HEK293 (cell line): ENCODE results near the gene VSTM2L.

ENCODE experiments used
- CTCF ChIA-PET: fragments of 350-600 bp; formaldehyde crosslinking; extraction: SDS; loops from one replicate; lab custom pipeline; 2021; ENCODE audit warnings: antibody characterized with exemption; lab: Yijun Ruan, JAX
- POLR2A ChIA-PET: fragments of 300-600 bp; formaldehyde crosslinking; extraction: SDS; loops from one replicate; lab custom pipeline; 2020; ENCODE audit warnings: antibody characterized with exemption, inconsistent platforms; lab: Yijun Ruan, JAX
- H3K27ac ChIP-seq: fragments of 200-500 bp; sonication (Bioruptor generic); 2 replicates; pipeline ENCODE4 v1.5.1; 2014; ENCODE audit warnings: low read depth, low read length, control low read depth, inconsistent platforms; ENCODE audit errors: extremely low read depth
- H3K36me3 ChIP-seq, 2 experiments: fragments of 200-500 bp in 1 of 2; sonication (Bioruptor generic) in 1 of 2; 1 replicate in 1 of 2; 2 replicates in 1 of 2; pipeline ENCODE4 v1.5.1; 2014 to 2017; ENCODE audit warnings: inconsistent platforms in 2 of 2, low read length in 2 of 2; ENCODE audit not compliant: control insufficient read depth in 2 of 2, insufficient read depth in 1 of 2
- H3K4me1 ChIP-seq: fragments of 200-500 bp; sonication (Bioruptor generic); 2 replicates; pipeline ENCODE4 v1.5.1; 2014; ENCODE audit warnings: mild to moderate bottlenecking, low read length, inconsistent platforms; ENCODE audit not compliant: control insufficient read depth, insufficient read depth
- H3K4me3 ChIP-seq: 2 replicates; pipeline ENCODE4 v1.5.1; 2011; ENCODE audit warnings: low read depth, mild to moderate bottlenecking, control low read depth, low read length, moderate library complexity
- H3K9me3 ChIP-seq: fragments of 200-500 bp; sonication (Bioruptor generic); 2 replicates; pipeline ENCODE4 v1.5.1; 2014; ENCODE audit warnings: low read depth, low read length, inconsistent platforms; ENCODE audit not compliant: control insufficient read depth, insufficient read depth
- BCL11A ChIP-seq: fragments of 450-650 bp; formaldehyde crosslinking; IDR thresholded peaks from 2 replicates; pipeline ENCODE4 v1.5.1; 2016; ENCODE audit warnings: low read depth, missing biosample characterization, missing genetic modification characterization
- FEZF1 ChIP-seq: fragments of 450-650 bp; formaldehyde crosslinking; IDR thresholded peaks from 2 replicates; pipeline ENCODE4 v1.5.1; 2016; ENCODE audit warnings: missing biosample characterization, missing genetic modification characterization
- GFI1B ChIP-seq: fragments of 450-650 bp; formaldehyde crosslinking; IDR thresholded peaks from 2 replicates; pipeline ENCODE4 v1.5.1; 2016; ENCODE audit warnings: missing biosample characterization, missing genetic modification characterization
- HOXC10 ChIP-seq: sonication (generic); formaldehyde crosslinking; IDR thresholded peaks from 2 replicates; pipeline ENCODE4 v1.8.1; 2023; ENCODE audit warnings: mild to moderate bottlenecking, missing genetic modification reagents
- KLF9 ChIP-seq: fragments of 450-650 bp; formaldehyde crosslinking; IDR thresholded peaks from 2 replicates; pipeline ENCODE4 v1.5.1; 2016; ENCODE audit warnings: missing biosample characterization, missing genetic modification characterization, low read depth
- SP3 ChIP-seq: fragments of 450-650 bp; formaldehyde crosslinking; IDR thresholded peaks from 2 replicates; pipeline ENCODE4 v1.5.1; 2016; ENCODE audit warnings: missing biosample characterization, missing genetic modification characterization
- ZBTB49 ChIP-seq: fragments of 450-650 bp; formaldehyde crosslinking; IDR thresholded peaks from 2 replicates; pipeline ENCODE4 v1.5.1; 2016; ENCODE audit warnings: missing biosample characterization, missing genetic modification characterization, low read depth
- ZBTB8A ChIP-seq: fragments of 450-650 bp; formaldehyde crosslinking; IDR thresholded peaks from 2 replicates; pipeline ENCODE4 v1.5.1; 2016; ENCODE audit warnings: missing biosample characterization, missing genetic modification characterization
- ZEB2 ChIP-seq: fragments of 450-650 bp; formaldehyde crosslinking; IDR thresholded peaks from 2 replicates; pipeline ENCODE4 v1.5.1; 2016; ENCODE audit warnings: missing biosample characterization, missing genetic modification characterization
- ZIC2 ChIP-seq: fragments of 450-650 bp; formaldehyde crosslinking; IDR thresholded peaks from 2 replicates; pipeline ENCODE4 v1.5.1; 2016; ENCODE audit warnings: missing biosample characterization, missing genetic modification characterization
- ZNF138 ChIP-seq: fragments of 450-650 bp; formaldehyde crosslinking; IDR thresholded peaks from 2 replicates; pipeline ENCODE4 v1.5.1; 2016; ENCODE audit warnings: missing biosample characterization, missing genetic modification characterization, borderline replicate concordance
- ZNF169 ChIP-seq: fragments of 450-650 bp; formaldehyde crosslinking; IDR thresholded peaks from 2 replicates; pipeline ENCODE4 v1.5.1; 2016; ENCODE audit warnings: missing biosample characterization, missing genetic modification characterization
- ZNF175 ChIP-seq: fragments of 450-650 bp; formaldehyde crosslinking; IDR thresholded peaks from 2 replicates; pipeline ENCODE4 v1.5.1; 2016; ENCODE audit warnings: missing biosample characterization, missing genetic modification characterization
- ZNF202 ChIP-seq: fragments of 450-650 bp; formaldehyde crosslinking; IDR thresholded peaks from 2 replicates; pipeline ENCODE4 v1.5.1; 2016; ENCODE audit warnings: missing biosample characterization, missing genetic modification characterization, borderline replicate concordance
- ZNF214 ChIP-seq: fragments of 450-650 bp; formaldehyde crosslinking; IDR thresholded peaks from 2 replicates; pipeline ENCODE4 v1.5.1; 2017; ENCODE audit warnings: missing biosample characterization, mild to moderate bottlenecking, missing genetic modification characterization, borderline replicate concordance
- ZNF324 ChIP-seq: fragments of 450-650 bp; formaldehyde crosslinking; IDR thresholded peaks from 2 replicates; pipeline ENCODE4 v1.5.1; 2016; ENCODE audit warnings: missing biosample characterization, missing genetic modification characterization
- ZNF48 ChIP-seq: fragments of 450-650 bp; formaldehyde crosslinking; IDR thresholded peaks from 2 replicates; pipeline ENCODE4 v1.5.1; 2016; ENCODE audit warnings: missing biosample characterization, missing genetic modification characterization
- ZNF488 ChIP-seq: fragments of 450-650 bp; formaldehyde crosslinking; IDR thresholded peaks from 2 replicates; pipeline ENCODE4 v1.5.1; 2016; ENCODE audit warnings: missing biosample characterization, missing genetic modification characterization
- ZNF514 ChIP-seq: fragments of 450-650 bp; formaldehyde crosslinking; IDR thresholded peaks from 2 replicates; pipeline ENCODE4 v1.5.1; 2016; ENCODE audit warnings: missing biosample characterization, missing genetic modification characterization
- ZNF544 ChIP-seq: fragments of 450-650 bp; formaldehyde crosslinking; IDR thresholded peaks from 2 replicates; pipeline ENCODE4 v1.5.0; 2017; ENCODE audit warnings: missing biosample characterization, missing genetic modification characterization
- ZNF555 ChIP-seq: fragments of 450-650 bp; formaldehyde crosslinking; conservative IDR thresholded peaks from 2 replicates; pipeline ENCODE4 v1.5.1; 2017; ENCODE audit warnings: missing biosample characterization, mild to moderate bottlenecking, missing genetic modification characterization, inconsistent platforms
- ZNF558 ChIP-seq: fragments of 450-650 bp; formaldehyde crosslinking; IDR thresholded peaks from 2 replicates; pipeline ENCODE4 v1.5.1; 2016; ENCODE audit warnings: missing biosample characterization, missing genetic modification characterization
- ZNF560 ChIP-seq: fragments of 450-650 bp; formaldehyde crosslinking; IDR thresholded peaks from 2 replicates; pipeline ENCODE4 v1.5.1; 2017; ENCODE audit warnings: missing biosample characterization, missing genetic modification characterization, borderline replicate concordance
- ZNF600 ChIP-seq: fragments of 450-650 bp; formaldehyde crosslinking; IDR thresholded peaks from 2 replicates; pipeline ENCODE4 v1.5.1; 2016; ENCODE audit warnings: missing biosample characterization, missing genetic modification characterization
- ZNF830 ChIP-seq: fragments of 450-650 bp; IDR thresholded peaks from 2 replicates; pipeline ENCODE4 v1.5.0; 2018; ENCODE audit warnings: missing biosample characterization, missing genetic modification characterization, low read depth, mild to moderate bottlenecking, moderate library complexity
- ZNF843 ChIP-seq: fragments of 450-650 bp; formaldehyde crosslinking; IDR thresholded peaks from 2 replicates; pipeline ENCODE4 v1.5.1; 2016; ENCODE audit warnings: missing biosample characterization, missing genetic modification characterization
- TF ChIP-seq, protein P1 (sequence below): fragments of 450-650 bp; formaldehyde crosslinking; IDR thresholded peaks from 2 replicates; pipeline ENCODE4 v1.5.1; 2016; ENCODE audit warnings: missing biosample characterization, missing genetic modification characterization
- TF ChIP-seq, protein P2 (sequence below): fragments of 450-650 bp; formaldehyde crosslinking; IDR thresholded peaks from 2 replicates; pipeline ENCODE4 v1.5.1; 2016; ENCODE audit warnings: missing biosample characterization, missing genetic modification characterization

The VSTM2L gene

GRCh38 chr20:37911261-37911660 lies 8.3 kb downstream of the VSTM2L start:
- CTCF ChIA-PET = interaction anchor here (0.6 to 0.8 kb wide), 4 partner anchors 13 to 499 kb away, joined by 3 read pairs; no protein-coding TSS in a partner anchor
- TF ChIP-seq ZNF600 (tag by site-specific recombination) = peak; percentile 59; the same call in 1 of the 2 replicates
- no peak for TF ChIP-seq ZNF560 (tag by site-specific recombination)
- TF ChIP-seq ZNF214 (tag by site-specific recombination) = no peak
- TF ChIP-seq ZNF514 (tag by site-specific recombination) = no peak
- TF ChIP-seq HOXC10 (CRISPR knock-in tag) = no peak
- 0 out of 2 replicates have a peak, but pooled peaks have one; percentile 13 for TF ChIP-seq ZEB2 (tag by site-specific recombination)
- Histone ChIP-seq H3K36me3 (no peaks in the 10 kb centered on the region), H3K4me3 (no peak overlapping the region), H3K4me1 (peaks cover 10% of the 10 kb centered on the region), H3K9me3 (no peaks in the 10 kb centered on the region), H3K27ac (no peak overlapping the region)
- POLR2A ChIA-PET = interaction anchor here (0.6 to 0.7 kb wide), 3 partner anchors 290 to 1848 kb away, joined by 4 to 7 read pairs (median 5); no protein-coding TSS in a partner anchor

DNA sequence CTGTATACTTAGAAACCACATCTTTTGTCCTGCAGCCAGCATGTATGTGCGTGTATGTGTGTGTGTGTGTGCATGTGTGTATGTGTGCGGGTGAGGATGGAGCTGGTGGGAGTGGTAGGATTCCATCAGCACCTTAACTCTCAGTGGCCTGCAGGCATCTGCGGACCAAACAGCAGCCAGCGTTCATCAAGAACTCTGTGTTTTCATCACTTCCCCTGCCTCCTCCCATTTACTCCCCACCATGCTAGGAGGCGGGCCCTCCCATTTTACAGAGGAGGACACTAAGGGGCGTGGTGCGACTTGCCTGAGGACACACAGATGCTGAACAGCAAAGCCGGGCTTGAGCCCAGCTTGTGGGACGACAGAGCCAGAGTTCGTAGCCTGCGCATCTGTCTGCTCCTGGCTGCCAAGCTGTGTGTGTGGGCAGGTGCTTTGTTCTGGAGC lies 8.9 kb downstream of the VSTM2L start:
- H3K4me3 ChIP-seq = no peak overlapping the region
- H3K36me3 ChIP-seq = no peaks in the 10 kb centered on the region
- H3K27ac ChIP-seq = no peak overlapping the region
- peaks cover 11% of the 10 kb centered on the region for H3K4me1 ChIP-seq
- ChIA-PET CTCF (interaction anchor here (0.5 to 0.6 kb wide), 2 partner anchors 13 to 32 kb away, joined by 3 to 5 read pairs; no protein-coding TSS in a partner anchor), POLR2A (no interaction called here)
- no peaks in the 10 kb centered on the region for H3K9me3 ChIP-seq
- TF ChIP-seq, protein P1, sequence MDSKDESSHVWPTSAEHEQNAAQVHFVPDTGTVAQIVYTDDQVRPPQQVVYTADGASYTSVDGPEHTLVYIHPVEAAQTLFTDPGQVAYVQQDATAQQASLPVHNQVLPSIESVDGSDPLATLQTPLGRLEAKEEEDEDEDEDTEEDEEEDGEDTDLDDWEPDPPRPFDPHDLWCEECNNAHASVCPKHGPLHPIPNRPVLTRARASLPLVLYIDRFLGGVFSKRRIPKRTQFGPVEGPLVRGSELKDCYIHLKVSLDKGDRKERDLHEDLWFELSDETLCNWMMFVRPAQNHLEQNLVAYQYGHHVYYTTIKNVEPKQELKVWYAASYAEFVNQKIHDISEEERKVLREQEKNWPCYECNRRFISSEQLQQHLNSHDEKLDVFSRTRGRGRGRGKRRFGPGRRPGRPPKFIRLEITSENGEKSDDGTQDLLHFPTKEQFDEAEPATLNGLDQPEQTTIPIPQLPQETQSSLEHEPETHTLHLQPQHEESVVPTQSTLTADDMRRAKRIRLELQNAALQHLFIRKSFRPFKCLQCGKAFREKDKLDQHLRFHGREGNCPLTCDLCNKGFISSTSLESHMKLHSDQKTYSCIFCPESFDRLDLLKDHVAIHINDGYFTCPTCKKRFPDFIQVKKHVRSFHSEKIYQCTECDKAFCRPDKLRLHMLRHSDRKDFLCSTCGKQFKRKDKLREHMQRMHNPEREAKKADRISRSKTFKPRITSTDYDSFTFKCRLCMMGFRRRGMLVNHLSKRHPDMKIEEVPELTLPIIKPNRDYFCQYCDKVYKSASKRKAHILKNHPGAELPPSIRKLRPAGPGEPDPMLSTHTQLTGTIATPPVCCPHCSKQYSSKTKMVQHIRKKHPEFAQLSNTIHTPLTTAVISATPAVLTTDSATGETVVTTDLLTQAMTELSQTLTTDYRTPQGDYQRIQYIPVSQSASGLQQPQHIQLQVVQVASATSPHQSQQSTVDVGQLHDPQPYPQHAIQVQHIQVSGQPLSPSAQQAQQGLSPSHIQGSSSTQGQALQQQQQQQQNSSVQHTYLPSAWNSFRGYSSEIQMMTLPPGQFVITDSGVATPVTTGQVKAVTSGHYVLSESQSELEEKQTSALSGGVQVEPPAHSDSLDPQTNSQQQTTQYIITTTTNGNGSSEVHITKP = no peak
- TF ChIP-seq GFI1B (tag by site-specific recombination) (no peak), ZNF544 (no peak), ZNF830 (tag by site-specific recombination) (no peak), ZNF169 (no peak), ZNF843 (no peak), FEZF1 (tag by site-specific recombination) (no peak), ZNF488 (no peak), ZNF324 (tag by site-specific recombination) (no peak), ZNF202 (tag by site-specific recombination) (no peak), ZNF558 (no peak), ZBTB8A (tag by site-specific recombination) (no peak), BCL11A (tag by site-specific recombination) (no peak), ZIC2 (peak; percentile 25), KLF9 (tag by site-specific recombination) (peak; percentile 85), SP3 (tag by site-specific recombination) (peak; percentile 64), ZNF48 (tag by site-specific recombination) (no peak), ZNF555 (no peak), ZBTB49 (no peak), ZNF560 (tag by site-specific recombination) (no peak), ZNF175 (tag by site-specific recombination) (no peak), ZNF138 (tag by site-specific recombination) (no peak)
- TF ChIP-seq, protein P2, sequence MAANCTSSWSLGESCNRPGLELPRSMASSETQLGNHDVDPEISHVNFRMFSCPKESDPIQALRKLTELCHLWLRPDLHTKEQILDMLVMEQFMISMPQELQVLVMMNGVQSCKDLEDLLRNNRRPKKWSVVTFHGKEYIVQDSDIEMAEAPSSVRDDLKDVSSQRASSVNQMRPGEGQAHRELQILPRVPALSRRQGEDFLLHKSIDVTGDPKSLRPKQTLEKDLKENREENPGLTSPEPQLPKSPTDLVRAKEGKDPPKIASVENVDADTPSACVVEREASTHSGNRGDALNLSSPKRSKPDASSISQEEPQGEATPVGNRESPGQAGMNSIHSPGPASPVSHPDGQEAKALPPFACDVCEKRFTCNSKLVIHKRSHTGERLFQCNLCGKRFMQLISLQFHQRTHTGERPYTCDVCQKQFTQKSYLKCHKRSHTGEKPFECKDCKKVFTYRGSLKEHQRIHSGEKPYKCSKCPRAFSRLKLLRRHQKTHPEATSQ (tag by site-specific recombination) = no peak
